H7 (cell line): ENCODE data around the gene BTBD9. TPM values are rescaled to one million over a fixed set of nuclear protein-coding genes. Genes with fewer than 3 reads are reported as not detected.

Experiments used
- DNase-seq: peaks from one replicate; pipeline ENCODE4 v3.0.0; 2012
- H3K27me3 ChIP-seq: 2 replicates; pipeline ENCODE4 v1.6.0; 2011; ENCODE audit warnings: mild to moderate bottlenecking, low read length; ENCODE audit not compliant: control insufficient read depth, insufficient read depth
- H3K36me3 ChIP-seq: replicated peaks from 2 replicates; pipeline ENCODE4 v1.5.1; 2011; ENCODE audit warnings: low read length; ENCODE audit not compliant: control insufficient read depth, insufficient read depth
- H3K4me3 ChIP-seq: 2 replicates; pipeline ENCODE4 v1.5.1; 2011; ENCODE audit warnings: low read depth, mild to moderate bottlenecking, control low read depth, low read length, moderate library complexity; ENCODE audit not compliant: insufficient read depth
- total RNA-seq: library from RNA; depleted of rRNA; stranded (reverse); fragments of >200 nt; shearing (Covaris generic); gene quantifications from 2 replicates; pipeline ENCODE4 v1.2.3, GENCODE V29; 2014

BTBD9 gene
- total RNA-seq, 1 experiment from 2014 or later: 5.0 TPM

DNA sequence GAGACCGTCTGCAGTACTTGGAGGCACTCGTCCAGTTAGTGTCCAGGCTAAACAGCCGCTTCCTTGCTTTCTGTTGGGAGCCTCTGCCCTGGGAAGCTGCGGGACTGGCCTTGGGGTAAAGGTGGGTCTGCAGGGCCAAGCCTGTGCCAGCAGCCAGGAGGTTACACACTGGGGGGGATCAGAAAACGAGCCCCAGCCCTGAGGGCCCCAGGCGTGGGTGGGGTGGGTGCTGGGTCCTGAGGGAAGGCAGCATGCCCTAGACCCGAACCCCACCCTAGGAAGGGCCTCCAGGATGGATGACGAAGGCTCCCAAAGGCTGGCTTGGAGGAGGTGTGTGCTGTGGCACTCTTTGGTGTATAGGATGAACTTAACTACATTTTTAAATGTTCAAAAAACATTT is 485.0 kb downstream of the BTBD9 start:
- Histone ChIP-seq H3K36me3 (no peaks in the 10 kb centered on the region), H3K27me3 (no peaks in the 10 kb centered on the region), H3K4me3 (no peak overlapping the region)
- peak; percentile 56 for DNase-seq

- peak; percentile 73 for DNase-seq
- Histone ChIP-seq H3K4me3 (no peak overlapping the region), H3K36me3 (no peaks in the 10 kb centered on the region), H3K27me3 (no peaks in the 10 kb centered on the region)
Observed at GRCh38 chr6:38153798-38154345, 485.9 kb downstream of the BTBD9 start.

DNA sequence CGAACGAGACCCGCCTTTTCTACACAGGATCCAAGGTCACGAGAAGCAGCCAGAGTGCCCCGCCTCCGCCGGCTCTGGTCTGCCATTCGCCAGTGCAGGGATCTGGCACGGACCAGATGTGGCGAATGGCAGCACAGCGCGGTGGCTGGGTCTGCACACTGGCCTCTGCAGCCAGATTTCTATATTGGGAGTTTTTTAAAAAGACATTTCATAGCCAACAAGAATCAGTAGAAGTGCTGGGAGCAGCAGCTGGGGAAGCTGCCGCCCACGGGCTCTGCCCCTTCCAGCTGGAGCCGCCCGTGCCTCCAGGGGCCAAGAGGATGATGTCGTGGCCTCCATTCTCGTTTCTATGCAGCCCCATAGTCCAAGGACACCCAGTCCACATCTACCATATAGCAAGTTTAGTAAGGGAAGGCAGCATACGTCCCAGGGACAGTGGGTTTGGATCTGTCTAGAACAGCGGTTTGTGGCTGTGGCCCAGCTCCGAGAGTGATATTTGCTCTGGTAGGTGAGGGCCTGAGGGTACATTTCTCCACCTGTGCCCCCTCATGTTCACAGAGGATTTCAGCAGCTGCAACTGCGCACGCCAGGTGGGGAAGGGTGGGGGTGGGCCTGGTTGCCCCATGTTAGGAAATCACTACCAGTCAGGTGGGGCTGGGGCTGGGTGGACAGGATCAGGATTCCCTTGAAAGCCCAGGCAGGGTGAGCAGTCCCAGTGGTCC is 486.5 kb downstream of the BTBD9 start:
- H3K4me3 ChIP-seq: no peak overlapping the region
- H3K36me3 ChIP-seq: no peaks in the 10 kb centered on the region
- no peaks in the 10 kb centered on the region for H3K27me3 ChIP-seq
- DNase-seq: peak; percentile 55

- Histone ChIP-seq H3K27me3 (no peaks in the 10 kb centered on the region), H3K4me3 (no peak overlapping the region), H3K36me3 (no peaks in the 10 kb centered on the region)
- no peak for DNase-seq
Observed at GRCh38 chr6:38152620-38153019, 487.1 kb downstream of the BTBD9 start.

GRCh38 chr6:38151580-38152500 is 487.9 kb downstream of the BTBD9 start:
- DNase-seq: no peak
- H3K36me3 ChIP-seq: no peaks in the 10 kb centered on the region
- no peak overlapping the region for H3K4me3 ChIP-seq
- H3K27me3 ChIP-seq: no peaks in the 10 kb centered on the region

GRCh38 chr6:38150681-38151296 is 488.9 kb downstream of the BTBD9 start:
- no peak for DNase-seq

DNA sequence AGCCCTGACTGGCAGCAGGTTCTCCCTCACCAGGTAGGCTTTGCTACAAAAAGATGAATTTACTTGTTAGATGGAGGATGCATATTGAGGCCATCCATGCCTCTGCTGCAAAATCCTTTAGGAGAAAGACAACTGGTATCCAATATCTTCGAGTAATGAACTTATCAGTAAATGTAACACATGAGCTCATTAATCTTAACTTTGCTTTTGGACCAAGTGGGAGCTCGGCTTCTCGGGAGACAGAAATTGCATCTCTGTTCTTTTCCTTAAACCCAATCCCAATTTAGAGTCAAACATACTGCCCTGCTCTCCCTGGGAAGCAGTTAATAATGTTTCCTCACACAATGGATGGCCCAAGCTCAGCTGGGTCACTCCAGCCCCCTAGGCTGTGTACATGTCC is 489.7 kb downstream of the BTBD9 start:
- no peak for DNase-seq
- H3K36me3 ChIP-seq: no peaks in the 10 kb centered on the region

More at GRCh38 chr6:38150681-38151296, 488.9 kb downstream of the BTBD9 start:
- no peaks in the 10 kb centered on the region for H3K36me3 ChIP-seq
- H3K27me3 ChIP-seq: no peaks in the 10 kb centered on the region
- H3K4me3 ChIP-seq: no peak overlapping the region

DNA sequence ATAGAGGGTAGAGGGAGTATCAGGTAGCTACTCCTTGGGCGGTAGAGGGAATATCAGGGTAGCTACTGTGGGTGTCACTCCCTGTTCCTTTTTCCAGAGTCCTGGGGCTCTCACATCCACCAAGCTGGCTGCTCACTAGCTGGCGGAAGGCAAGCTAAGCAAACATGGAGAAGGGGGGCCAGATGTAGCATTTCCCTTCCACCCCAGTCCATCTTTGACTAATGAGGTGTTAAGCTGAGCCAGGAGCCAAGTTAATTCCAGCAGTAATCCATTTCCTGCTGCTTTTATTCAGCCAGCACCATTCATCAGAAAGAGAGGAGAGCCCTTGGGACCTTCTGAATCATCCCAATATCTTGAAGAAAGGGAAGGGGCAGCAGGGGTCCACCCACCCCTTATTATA is 490.2 kb downstream of the BTBD9 start:
- H3K27me3 ChIP-seq: no peaks in the 10 kb centered on the region
- no peak for DNase-seq

More for the DNA sequence above, 489.7 kb downstream of the BTBD9 start:
- no peaks in the 10 kb centered on the region for H3K27me3 ChIP-seq
- H3K4me3 ChIP-seq: no peak overlapping the region

DNA sequence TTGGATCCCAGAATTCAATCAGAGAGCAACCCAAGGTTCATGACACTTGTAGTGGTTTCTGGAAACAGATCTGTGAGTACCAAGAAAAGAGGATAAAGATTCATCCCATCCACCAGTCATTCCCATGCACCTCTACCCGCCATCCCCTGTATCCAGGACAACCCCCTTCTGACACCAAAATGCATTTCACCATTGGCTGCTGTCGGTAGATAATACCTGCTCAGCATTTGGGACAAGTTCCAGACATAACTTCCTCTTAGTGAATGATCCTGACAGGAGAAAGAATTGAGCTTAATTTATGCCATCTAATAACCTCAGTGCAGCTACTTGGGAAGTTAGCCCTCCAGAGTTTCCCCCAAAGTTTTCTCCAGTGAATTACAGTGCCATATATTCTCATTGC is 491.1 kb downstream of the BTBD9 start:
- Histone ChIP-seq H3K36me3 (no peaks in the 10 kb centered on the region), H3K4me3 (no peak overlapping the region), H3K27me3 (no peaks in the 10 kb centered on the region)
- DNase-seq: no peak

More for the DNA sequence above, 490.2 kb downstream of the BTBD9 start:
- Histone ChIP-seq H3K36me3 (no peaks in the 10 kb centered on the region), H3K4me3 (no peak overlapping the region)

DNA sequence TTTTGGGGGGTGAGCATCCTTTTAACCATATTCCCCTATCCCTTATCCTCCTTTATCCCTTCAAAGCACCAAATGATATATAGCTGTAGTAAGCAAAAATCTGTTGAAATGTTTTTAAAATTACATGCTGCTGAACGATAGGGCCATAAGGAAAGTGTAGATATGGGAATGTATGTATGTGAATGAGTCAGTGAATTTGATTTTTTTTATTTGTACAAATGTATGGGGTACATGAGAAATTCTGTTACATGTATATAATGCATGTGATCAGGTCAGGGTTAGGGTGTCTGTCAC is 493.0 kb downstream of the BTBD9 start:
- no peak for DNase-seq

GRCh38 chr6:38146021-38146733 is 493.6 kb downstream of the BTBD9 start:
- Histone ChIP-seq H3K36me3 (no peaks in the 10 kb centered on the region), H3K27me3 (no peaks in the 10 kb centered on the region), H3K4me3 (no peak overlapping the region)
- DNase-seq: no peak

More for the DNA sequence above, 493.0 kb downstream of the BTBD9 start:
- no peaks in the 10 kb centered on the region for H3K27me3 ChIP-seq
- H3K36me3 ChIP-seq: no peaks in the 10 kb centered on the region
- H3K4me3 ChIP-seq: no peak overlapping the region

GRCh38 chr6:38144365-38144945 is 495.3 kb downstream of the BTBD9 start:
- Histone ChIP-seq H3K4me3 (no peak overlapping the region), H3K27me3 (no peaks in the 10 kb centered on the region), H3K36me3 (no peaks in the 10 kb centered on the region)
- no peak for DNase-seq

- Histone ChIP-seq H3K4me3 (no peak overlapping the region), H3K36me3 (no peaks in the 10 kb centered on the region), H3K27me3 (no peaks in the 10 kb centered on the region)
- DNase-seq: no peak
Observed at GRCh38 chr6:38143191-38144150, 496.3 kb downstream of the BTBD9 start.
